NCI-H2196 treated with DMSO at 0.1 percent for 48 hours (cell line): ENCODE data around the gene CRTC3.

Source experiments
- DNase-seq: peaks from one replicate; lab custom pipeline; 2025; ENCODE audit not compliant: unreplicated experiment; lab: John Stamatoyannopoulos, UW

Gene CRTC3

GRCh38 chr15:90591524-90591923 lies 61.8 kb downstream of the CRTC3 start:
- no peak for DNase-seq

- DNase-seq, result no peak
These were observed 62.6 kb downstream of the CRTC3 start for GRCh38 chr15:90592131-90592881.

- DNase-seq, result no peak
These were observed 63.9 kb downstream of the CRTC3 start for GRCh38 chr15:90593499-90594158.

- peak; percentile 15 for DNase-seq
These were observed 64.6 kb downstream of the CRTC3 start for GRCh38 chr15:90594301-90594738.

- DNase-seq, result no peak
These were observed 66.0 kb downstream of the CRTC3 start for GRCh38 chr15:90595763-90596155.

GRCh38 chr15:90596943-90597342 lies 67.2 kb downstream of the CRTC3 start:
- no peak for DNase-seq

GRCh38 chr15:90597577-90597976 lies 67.9 kb downstream of the CRTC3 start:
- DNase-seq, result no peak

- no peak for DNase-seq
These were observed 68.4 kb downstream of the CRTC3 start for GRCh38 chr15:90598031-90598577.

- no peak for DNase-seq
These were observed 69.0 kb downstream of the CRTC3 start for GRCh38 chr15:90598679-90599078.

GRCh38 chr15:90599116-90599515 lies 69.4 kb downstream of the CRTC3 start:
- DNase-seq, result no peak

GRCh38 chr15:90599644-90600043 lies 69.9 kb downstream of the CRTC3 start:
- no peak for DNase-seq

GRCh38 chr15:90600954-90601353 lies 71.2 kb downstream of the CRTC3 start:
- no peak for DNase-seq

GRCh38 chr15:90603893-90604292 lies 74.2 kb downstream of the CRTC3 start:
- DNase-seq, result no peak

GRCh38 chr15:90606641-90607040 lies 76.9 kb downstream of the CRTC3 start:
- DNase-seq, result no peak

GRCh38 chr15:90607361-90607760 lies 77.6 kb downstream of the CRTC3 start:
- DNase-seq, result peak; percentile 19

- no peak for DNase-seq
These were observed 79.8 kb downstream of the CRTC3 start for GRCh38 chr15:90609242-90610180.

GRCh38 chr15:90610190-90610589 lies 80.5 kb downstream of the CRTC3 start:
- no peak for DNase-seq

- no peak for DNase-seq
These were observed 81.4 kb downstream of the CRTC3 start for GRCh38 chr15:90611157-90611556.

GRCh38 chr15:90617171-90617570 lies 87.4 kb downstream of the CRTC3 start:
- no peak for DNase-seq

- DNase-seq, result no peak
These were observed 88.0 kb downstream of the CRTC3 start for GRCh38 chr15:90617668-90618097.
